Measurements from ENCODE around the gene DNAH12. TPM values are rescaled to one million over a fixed set of nuclear protein-coding genes. Genes with fewer than 3 reads are reported as not detected.

DNAH12 gene, protein sequence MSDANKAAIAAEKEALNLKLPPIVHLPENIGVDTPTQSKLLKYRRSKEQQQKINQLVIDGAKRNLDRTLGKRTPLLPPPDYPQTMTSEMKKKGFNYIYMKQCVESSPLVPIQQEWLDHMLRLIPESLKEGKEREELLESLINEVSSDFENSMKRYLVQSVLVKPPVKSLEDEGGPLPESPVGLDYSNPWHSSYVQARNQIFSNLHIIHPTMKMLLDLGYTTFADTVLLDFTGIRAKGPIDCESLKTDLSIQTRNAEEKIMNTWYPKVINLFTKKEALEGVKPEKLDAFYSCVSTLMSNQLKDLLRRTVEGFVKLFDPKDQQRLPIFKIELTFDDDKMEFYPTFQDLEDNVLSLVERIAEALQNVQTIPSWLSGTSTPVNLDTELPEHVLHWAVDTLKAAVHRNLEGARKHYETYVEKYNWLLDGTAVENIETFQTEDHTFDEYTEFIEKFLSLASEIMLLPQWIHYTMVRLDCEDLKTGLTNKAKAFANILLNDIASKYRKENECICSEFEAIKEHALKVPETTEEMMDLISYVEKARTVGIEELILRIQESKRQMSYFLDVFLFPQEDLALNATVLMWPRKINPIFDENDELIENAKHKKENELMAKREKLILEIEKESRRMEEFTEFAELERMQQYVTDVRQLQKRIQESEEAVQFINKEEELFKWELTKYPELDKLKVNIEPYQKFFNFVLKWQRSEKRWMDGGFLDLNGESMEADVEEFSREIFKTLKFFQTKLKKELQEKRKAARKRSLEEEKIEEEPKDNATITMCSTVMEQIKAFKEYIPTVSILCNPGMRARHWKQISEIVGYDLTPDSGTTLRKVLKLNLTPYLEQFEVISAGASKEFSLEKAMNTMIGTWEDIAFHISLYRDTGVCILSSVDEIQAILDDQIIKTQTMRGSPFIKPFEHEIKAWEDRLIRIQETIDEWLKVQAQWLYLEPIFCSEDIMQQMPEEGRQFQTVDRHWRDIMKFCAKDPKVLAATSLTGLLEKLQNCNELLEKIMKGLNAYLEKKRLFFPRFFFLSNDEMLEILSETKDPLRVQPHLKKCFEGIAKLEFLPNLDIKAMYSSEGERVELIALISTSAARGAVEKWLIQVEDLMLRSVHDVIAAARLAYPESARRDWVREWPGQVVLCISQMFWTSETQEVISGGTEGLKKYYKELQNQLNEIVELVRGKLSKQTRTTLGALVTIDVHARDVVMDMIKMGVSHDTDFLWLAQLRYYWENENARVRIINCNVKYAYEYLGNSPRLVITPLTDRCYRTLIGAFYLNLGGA (N-terminal part only)
- total RNA-seq: under 1 TPM; under 0.01 TPM

DNA sequence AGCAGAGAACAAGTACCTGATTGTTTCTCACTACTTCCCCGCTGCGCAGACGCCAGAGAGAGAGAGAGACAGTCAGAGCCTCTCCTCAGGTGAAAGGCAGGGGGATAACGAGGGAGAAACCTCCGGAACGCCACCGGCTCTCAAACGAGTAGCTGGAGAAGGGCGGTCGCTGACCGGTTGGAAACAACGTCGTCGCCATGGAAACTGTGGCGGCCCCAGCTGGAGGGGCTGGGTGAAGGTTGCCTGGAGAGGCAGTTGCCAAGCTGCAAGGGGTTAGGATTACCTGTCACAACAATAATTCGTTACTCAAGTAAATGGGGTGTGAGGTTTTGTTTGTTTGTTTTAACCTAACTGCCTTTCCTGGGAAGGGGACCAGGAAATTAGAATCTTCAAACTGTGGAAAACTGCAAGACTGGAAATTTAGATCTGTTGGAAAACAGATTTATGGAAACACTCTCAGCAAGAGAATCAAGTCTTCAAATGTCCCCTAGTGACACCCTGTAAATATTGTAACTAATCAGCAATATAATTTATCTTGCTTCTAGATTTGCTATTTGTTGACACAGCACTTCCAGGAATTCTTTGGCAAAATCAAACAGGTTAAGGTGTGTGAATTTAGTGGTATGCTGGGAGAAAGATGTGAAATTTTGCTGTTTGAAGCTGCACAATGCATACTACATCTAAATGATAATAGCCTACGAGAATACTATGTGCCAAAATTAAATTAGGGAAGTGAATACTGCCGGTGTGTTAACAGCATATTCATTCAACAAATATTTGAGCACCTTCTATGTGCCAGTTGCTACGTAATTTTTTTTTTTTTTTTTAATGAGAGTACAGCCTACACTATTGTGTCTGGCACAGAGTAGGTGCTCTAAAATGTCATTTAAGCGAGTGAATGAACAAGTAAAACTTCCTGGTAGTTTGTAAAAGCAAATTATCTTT lies at the start of gene DNAH12:
Gene DNAH12, minus strand, starts transcription at position 164 of the 945 bp plus-strand sequence. CDS start 1,474 bp downstream, outside the sequence.

DNA sequence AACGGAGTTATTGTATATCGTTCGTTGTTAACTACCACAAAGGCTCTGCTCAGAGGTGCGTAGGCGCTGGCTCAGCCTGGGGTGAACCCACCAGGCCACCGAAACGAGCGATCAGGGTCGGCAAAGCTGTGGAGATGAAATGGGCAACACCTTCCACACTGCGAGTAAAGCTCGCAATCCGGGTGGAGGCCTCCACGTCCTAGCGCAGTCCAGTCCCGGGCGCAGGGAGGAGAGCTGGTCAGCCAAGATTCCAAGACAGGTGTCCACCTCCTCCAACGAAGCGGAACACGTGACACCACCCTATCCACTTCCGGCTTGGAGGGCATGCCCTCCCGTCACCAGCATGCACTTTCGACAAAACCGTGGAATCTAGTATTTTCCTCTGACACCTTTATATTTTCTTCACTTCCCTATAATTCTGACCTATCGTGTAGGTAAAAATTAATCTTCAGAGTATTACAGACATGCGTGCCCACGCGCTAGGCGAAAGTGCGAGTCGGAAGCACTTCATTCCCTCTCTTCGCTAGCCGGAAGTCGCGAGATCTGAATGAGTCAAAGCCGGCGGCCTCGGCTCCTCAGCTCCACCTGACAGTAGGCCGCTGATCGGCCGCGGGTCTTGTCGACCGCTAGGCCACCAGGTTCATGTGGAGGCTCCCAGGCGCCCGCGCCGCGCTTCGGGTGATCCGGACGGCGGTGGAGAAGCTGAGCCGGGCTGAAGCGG lies 11.8 kb upstream of the DNAH12 start, which contains the start of gene PDE12:
Gene PDE12, plus strand, starts transcription at position 537 of the 721 bp plus-strand sequence. Its CDS starts 106 bp downstream, at position 643.

DNA sequence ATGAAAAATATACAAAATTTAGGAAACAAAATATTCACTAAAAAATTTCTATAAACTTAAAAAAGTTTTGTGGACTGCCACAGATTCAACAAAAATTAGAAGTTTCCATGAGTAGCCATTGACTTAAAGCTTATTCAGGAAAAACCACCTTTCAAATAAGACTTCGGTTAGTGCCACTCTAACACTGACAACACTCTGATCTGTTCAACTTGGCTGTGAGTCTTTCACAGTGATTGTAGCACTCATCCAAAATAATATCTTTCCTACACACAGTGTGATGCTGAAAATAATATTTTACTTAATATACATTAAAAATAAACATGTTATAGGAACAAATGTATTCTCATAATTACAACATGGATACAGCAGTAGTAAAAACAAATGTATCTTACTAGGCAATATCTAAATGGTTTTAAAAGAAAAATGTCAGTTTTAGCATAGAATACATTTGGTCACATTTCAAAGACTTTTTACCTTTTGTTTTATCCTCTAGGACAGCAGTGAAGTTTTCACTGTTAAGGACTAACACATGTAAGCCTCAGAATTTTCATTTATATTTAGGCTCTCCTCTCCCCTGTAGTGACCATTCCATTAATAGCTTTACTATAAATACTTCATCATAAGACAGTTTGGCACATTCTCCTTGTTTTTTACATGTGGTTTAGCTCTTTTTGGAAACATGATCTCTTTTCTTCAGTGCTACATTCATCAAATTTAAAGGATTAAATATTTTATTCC lies 251.8 kb downstream of the DNAH12 start, which contains the start of gene ASB14:
Gene ASB14, minus strand, starts transcription at position 527 of the 738 bp plus-strand sequence. CDS start 652 bp downstream, outside the sequence.

Small RNAs within 50 kb of the gene (small RNA-seq; reads per million reads assigned to genes)
- 0 reads per million in 2 donors for gene RF00019
- gene RNU6-108P: 0 reads per million in 2 donors
- gene RNU6-1181P: 0 reads per million in 2 donors
- 0 reads per million in 2 donors for gene RNU6-483P

Other genes starting within 250 kb of the DNAH12 start
- 10 to 100 TPM; 30.3 to 31.0 TPM for gene PDE12, start 11.9 kb upstream of the DNAH12 start, total RNA-seq
- 100 to 1,000 TPM; 111 to 148 TPM for gene ARF4, start 53.0 kb upstream of the DNAH12 start, total RNA-seq
- gene DENND6A, start 148.7 kb upstream of the DNAH12 start, total RNA-seq: 10 to 100 TPM; 28.2 to 37.0 TPM
- gene SLMAP, start 212.0 kb upstream of the DNAH12 start, total RNA-seq: 10 to 100 TPM; 37.9 to 41.6 TPM

Data from melanocyte of skin (primary cell).